ENCODE measurements around the gene TAGAP.

The TAGAP gene

GRCh38 chr6:159068904-159069578 lies 24.2 kb upstream of the TAGAP start:
- DNase-seq = no peak

- peak; percentile 75 for DNase-seq
These were observed 22.5 kb upstream of the TAGAP start for GRCh38 chr6:159067334-159067733.

GRCh38 chr6:159066483-159066882 lies 21.7 kb upstream of the TAGAP start:
- no peak for DNase-seq

GRCh38 chr6:159065759-159066329 lies 21.1 kb upstream of the TAGAP start:
- DNase-seq = no peak

GRCh38 chr6:159065091-159065490 lies 20.3 kb upstream of the TAGAP start:
- no peak for DNase-seq

- no peak for DNase-seq
These were observed 19.7 kb upstream of the TAGAP start for GRCh38 chr6:159064477-159064876.

- DNase-seq = no peak
These were observed 18.8 kb upstream of the TAGAP start for GRCh38 chr6:159063549-159063948.

- no peak for DNase-seq
These were observed 18.2 kb upstream of the TAGAP start for GRCh38 chr6:159062976-159063375.

GRCh38 chr6:159062564-159062945 lies 17.8 kb upstream of the TAGAP start:
- DNase-seq = peak; percentile 78

- DNase-seq = peak; percentile 71
These were observed 17.2 kb upstream of the TAGAP start for GRCh38 chr6:159061805-159062563.

- no peak for DNase-seq
These were observed 16.4 kb upstream of the TAGAP start for GRCh38 chr6:159061146-159061545.

GRCh38 chr6:159059885-159060506 lies 15.2 kb upstream of the TAGAP start:
- peak; percentile 52 for DNase-seq

- DNase-seq = peak; percentile 84
These were observed 14.3 kb upstream of the TAGAP start for GRCh38 chr6:159059141-159059540.

GRCh38 chr6:159056899-159057298 lies 12.1 kb upstream of the TAGAP start:
- peak; percentile 64 for DNase-seq

- DNase-seq = no peak
These were observed 11.6 kb upstream of the TAGAP start for GRCh38 chr6:159056432-159056831.

- DNase-seq = no peak
These were observed 11.2 kb upstream of the TAGAP start for GRCh38 chr6:159056003-159056402.

- no peak for DNase-seq
These were observed 9.1 kb upstream of the TAGAP start for GRCh38 chr6:159053781-159054398.

- no peak for DNase-seq
These were observed 7.9 kb upstream of the TAGAP start for GRCh38 chr6:159052720-159053119.

GRCh38 chr6:159047891-159048685 lies 3.3 kb upstream of the TAGAP start:
- no peak for DNase-seq

GRCh38 chr6:159045801-159046200 lies 1.0 kb upstream of the TAGAP start:
- no peak for DNase-seq

GRCh38 chr6:159043947-159044346 lies 844 bp downstream of the TAGAP start:
- no peak for DNase-seq

GRCh38 chr6:159043251-159043650 lies 1.5 kb downstream of the TAGAP start:
- peak; percentile 64 for DNase-seq

- no peak for DNase-seq
These were observed 2.0 kb downstream of the TAGAP start for GRCh38 chr6:159042826-159043181.
